OCI-LY3 (cell line): ENCODE results near the gene RPL35.
"Not testable (repeated sequence)": the region's sequence is repeated elsewhere in the genome, so short reads cannot be mapped to it uniquely, and the experiment has no call there.

Experiments
- H2AFZ ChIP-seq: fragments of 200-600, 300-600 bp; shearing (Covaris generic); 2 replicates; pipeline ENCODE4 v1.6.0; 2014; ENCODE audit warnings: antibody characterized with exemption, low read depth, low read length
- H3K27ac ChIP-seq: fragments of 200-600, 300-600 bp; sonication (generic); 2 replicates; pipeline ENCODE4 v1.5.1; 2014; ENCODE audit warnings: mild to moderate bottlenecking, low read length, moderate library complexity, mixed read lengths
- H3K27me3 ChIP-seq: fragments of 200-600, 300-600 bp; sonication (generic); 2 replicates; pipeline ENCODE4 v1.6.1; 2014; ENCODE audit warnings: low read depth, low read length, mixed read lengths
- H3K36me3 ChIP-seq: fragments of 200-600, 300-600 bp; sonication (generic); replicated peaks from 2 replicates; pipeline ENCODE3; 2014; ENCODE audit warnings: low read depth, low read length, mixed read lengths
- H3K4me1 ChIP-seq: fragments of 300-600, 200-600 bp; sonication (generic); 2 replicates; pipeline ENCODE4 v1.6.1; 2014; ENCODE audit warnings: low read length, mixed read lengths
- H3K4me2 ChIP-seq: fragments of 200-600, 300-600 bp; sonication (generic); 2 replicates; pipeline ENCODE4 v1.6.1; 2014; ENCODE audit warnings: low read length, mixed read lengths
- H3K4me3 ChIP-seq: fragments of 300-600, 200-600 bp; sonication (generic); 2 replicates; pipeline ENCODE4 v1.5.1; 2014; ENCODE audit warnings: antibody characterized with exemption, mild to moderate bottlenecking, low read length, moderate library complexity
- H3K79me2 ChIP-seq: fragments of 300-600, 200-600 bp; shearing (Covaris generic); 2 replicates; pipeline ENCODE4 v1.6.1; 2014; ENCODE audit warnings: mild to moderate bottlenecking, low read length, mixed read lengths
- H3K9ac ChIP-seq: fragments of 300-600, 200-600 bp; shearing (Covaris generic); 2 replicates; pipeline ENCODE4 v1.6.0; 2014; ENCODE audit warnings: mild to moderate bottlenecking, low read length, moderate library complexity
- H3K9me3 ChIP-seq: fragments of 200-600, 300-600 bp; shearing (Covaris generic); 2 replicates; pipeline ENCODE4 v1.6.1; 2014; ENCODE audit warnings: low read length, mixed read lengths; ENCODE audit not compliant: insufficient read depth
- H4K20me1 ChIP-seq: fragments of 200-600, 300-600 bp; sonication (generic); 2 replicates; pipeline ENCODE4 v1.6.1; 2016; ENCODE audit warnings: low read length, mixed read lengths; ENCODE audit not compliant: insufficient read depth
- CTCF ChIP-seq: fragments of 200-600, 300-600 bp; sonication (generic); IDR thresholded peaks from 2 replicates; pipeline ENCODE4 v1.5.1; 2014; ENCODE audit warnings: antibody characterized with exemption, low read length, low read depth
- EZH2phosphoT487 ChIP-seq: fragments of 200-600 bp; shearing (Covaris generic); IDR thresholded peaks from 2 replicates; pipeline ENCODE4 v1.6.1; 2018; ENCODE audit warnings: antibody characterized with exemption, mixed run types, low read depth

Gene RPL35

GRCh38 chr9:124841075-124841821, 20.5 kb downstream of the RPL35 start:
- Histone ChIP-seq H3K4me3 (no peak overlapping the region), H3K27me3 (no peaks in the 10 kb centered on the region), H3K4me1 (peaks cover 11% of the 10 kb centered on the region; the same call in 1 of the 2 replicates), H3K79me2 (no peaks in the 10 kb centered on the region), H3K4me2 (no peak overlapping the region), H4K20me1 (no peaks in the 10 kb centered on the region), H3K9me3 (no peaks in the 10 kb centered on the region), H3K36me3 (no peaks in the 10 kb centered on the region), H3K9ac (no peak overlapping the region), H2AFZ (no peak overlapping the region; the same call in 1 of the 2 replicates), H3K27ac (no peak overlapping the region)
- TF ChIP-seq CTCF (no peak), EZH2phosphoT487 (no peak)

- Histone ChIP-seq H3K4me3 (peak overlapping the region; percentile 24), H3K9me3 (no peaks in the 10 kb centered on the region), H3K4me1 (peaks cover 11% of the 10 kb centered on the region; the same call in 1 of the 2 replicates), H3K9ac (0 out of 2 replicates have a peak overlapping the region, but pooled peaks have one; percentile 11), H3K27ac (no peak overlapping the region), H3K27me3 (no peaks in the 10 kb centered on the region), H3K79me2 (no peaks in the 10 kb centered on the region), H4K20me1 (no peaks in the 10 kb centered on the region), H3K4me2 (peak overlapping the region; percentile 50), H3K36me3 (no peaks in the 10 kb centered on the region), H2AFZ (peak overlapping the region; percentile 78; the same call in 1 of the 2 replicates)
- TF ChIP-seq EZH2phosphoT487 (no peak), CTCF (peak; percentile 73)
Observed at GRCh38 chr9:124840300-124840833, 21.4 kb downstream of the RPL35 start.

- H2AFZ ChIP-seq: peak overlapping the region; percentile 78
- H3K4me3 ChIP-seq: 0 out of 2 replicates have a peak overlapping the region, but pooled peaks have one; percentile 24
- no peak overlapping the region for H3K27ac ChIP-seq
Observed at GRCh38 chr9:124839612-124840299, 22.0 kb downstream of the RPL35 start.

GRCh38 chr9:124838567-124839275, 23.0 kb downstream of the RPL35 start:
- H3K27me3 ChIP-seq, H3K4me3 ChIP-seq, H3K9ac ChIP-seq, H3K36me3 ChIP-seq, H3K9me3 ChIP-seq, H4K20me1 ChIP-seq, H2AFZ ChIP-seq, H3K79me2 ChIP-seq, H3K27ac ChIP-seq, H3K4me2 ChIP-seq: not testable (repeated sequence)
- peaks cover 11% of the 10 kb centered on the region; the same call in 1 of the 2 replicates for H3K4me1 ChIP-seq

More at GRCh38 chr9:124839612-124840299, 22.0 kb downstream of the RPL35 start:
- no peak overlapping the region for H3K9ac ChIP-seq
- H3K36me3 ChIP-seq: no peaks in the 10 kb centered on the region
- no peaks in the 10 kb centered on the region for H3K27me3 ChIP-seq
- no peak for TF ChIP-seq EZH2phosphoT487
- TF ChIP-seq CTCF: peak; percentile 42
- no peaks in the 10 kb centered on the region for H3K79me2 ChIP-seq
- peak overlapping the region; percentile 50 for H3K4me2 ChIP-seq
- H3K4me1 ChIP-seq: peaks cover 11% of the 10 kb centered on the region; the same call in 1 of the 2 replicates
- no peaks in the 10 kb centered on the region for H3K9me3 ChIP-seq
- no peaks in the 10 kb centered on the region for H4K20me1 ChIP-seq

- H3K79me2 ChIP-seq, H3K9ac ChIP-seq, H3K4me3 ChIP-seq, H4K20me1 ChIP-seq, H3K27me3 ChIP-seq, H3K27ac ChIP-seq, H2AFZ ChIP-seq, H3K4me2 ChIP-seq, H3K9me3 ChIP-seq, H3K36me3 ChIP-seq: not testable (repeated sequence)
- peaks cover 11% of the 10 kb centered on the region; the same call in 1 of the 2 replicates for H3K4me1 ChIP-seq
Observed at GRCh38 chr9:124838132-124838531, 23.6 kb downstream of the RPL35 start.
